ENCODE measurements around the gene PTGER1.

Gene PTGER1

DNA sequence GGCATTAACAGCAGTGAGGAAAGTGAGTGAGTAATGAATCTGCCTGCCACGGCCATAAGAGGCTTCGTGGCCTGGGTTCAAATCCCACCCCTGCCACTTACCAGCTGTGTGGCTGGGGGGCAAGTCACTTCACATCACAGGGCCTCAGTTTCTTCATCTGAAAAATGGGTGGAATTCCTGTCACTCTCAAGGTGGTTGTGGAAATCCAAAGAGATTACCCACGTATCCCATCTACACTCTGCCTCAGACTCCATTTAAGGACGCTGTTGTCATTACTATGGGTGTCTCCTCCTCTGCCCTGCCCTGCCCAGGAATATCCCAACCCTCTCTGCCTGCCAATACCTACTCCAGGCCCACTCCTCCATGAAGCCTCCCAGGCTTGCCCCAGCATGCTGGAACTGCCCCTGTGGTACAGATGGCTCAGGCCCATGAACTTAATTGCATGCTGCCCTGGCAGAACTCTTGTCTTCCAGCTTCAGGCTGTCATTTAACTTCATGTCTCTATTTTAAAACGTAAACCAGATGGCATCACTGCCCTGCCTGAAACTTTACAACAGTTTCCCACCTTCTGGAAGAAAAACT, 17.7 kb upstream of the PTGER1 start:
- no peak overlapping the region for H3K4me3 ChIP-seq (ENCODE audit: low read depth, low read length)
- TF ChIP-seq, protein P1, sequence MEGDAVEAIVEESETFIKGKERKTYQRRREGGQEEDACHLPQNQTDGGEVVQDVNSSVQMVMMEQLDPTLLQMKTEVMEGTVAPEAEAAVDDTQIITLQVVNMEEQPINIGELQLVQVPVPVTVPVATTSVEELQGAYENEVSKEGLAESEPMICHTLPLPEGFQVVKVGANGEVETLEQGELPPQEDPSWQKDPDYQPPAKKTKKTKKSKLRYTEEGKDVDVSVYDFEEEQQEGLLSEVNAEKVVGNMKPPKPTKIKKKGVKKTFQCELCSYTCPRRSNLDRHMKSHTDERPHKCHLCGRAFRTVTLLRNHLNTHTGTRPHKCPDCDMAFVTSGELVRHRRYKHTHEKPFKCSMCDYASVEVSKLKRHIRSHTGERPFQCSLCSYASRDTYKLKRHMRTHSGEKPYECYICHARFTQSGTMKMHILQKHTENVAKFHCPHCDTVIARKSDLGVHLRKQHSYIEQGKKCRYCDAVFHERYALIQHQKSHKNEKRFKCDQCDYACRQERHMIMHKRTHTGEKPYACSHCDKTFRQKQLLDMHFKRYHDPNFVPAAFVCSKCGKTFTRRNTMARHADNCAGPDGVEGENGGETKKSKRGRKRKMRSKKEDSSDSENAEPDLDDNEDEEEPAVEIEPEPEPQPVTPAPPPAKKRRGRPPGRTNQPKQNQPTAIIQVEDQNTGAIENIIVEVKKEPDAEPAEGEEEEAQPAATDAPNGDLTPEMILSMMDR (IDR thresholded peaks at IDR 0.05; ENCODE audit: low read depth, low read length): no peak

- TF ChIP-seq, protein P1 (IDR thresholded peaks at IDR 0.05; ENCODE audit: low read depth, low read length): no peak
- H3K4me3 ChIP-seq (ENCODE audit: low read depth, low read length): no peak overlapping the region
Measured at GRCh38 chr19:14487370-14488125, 12.4 kb upstream of the PTGER1 start.

DNA sequence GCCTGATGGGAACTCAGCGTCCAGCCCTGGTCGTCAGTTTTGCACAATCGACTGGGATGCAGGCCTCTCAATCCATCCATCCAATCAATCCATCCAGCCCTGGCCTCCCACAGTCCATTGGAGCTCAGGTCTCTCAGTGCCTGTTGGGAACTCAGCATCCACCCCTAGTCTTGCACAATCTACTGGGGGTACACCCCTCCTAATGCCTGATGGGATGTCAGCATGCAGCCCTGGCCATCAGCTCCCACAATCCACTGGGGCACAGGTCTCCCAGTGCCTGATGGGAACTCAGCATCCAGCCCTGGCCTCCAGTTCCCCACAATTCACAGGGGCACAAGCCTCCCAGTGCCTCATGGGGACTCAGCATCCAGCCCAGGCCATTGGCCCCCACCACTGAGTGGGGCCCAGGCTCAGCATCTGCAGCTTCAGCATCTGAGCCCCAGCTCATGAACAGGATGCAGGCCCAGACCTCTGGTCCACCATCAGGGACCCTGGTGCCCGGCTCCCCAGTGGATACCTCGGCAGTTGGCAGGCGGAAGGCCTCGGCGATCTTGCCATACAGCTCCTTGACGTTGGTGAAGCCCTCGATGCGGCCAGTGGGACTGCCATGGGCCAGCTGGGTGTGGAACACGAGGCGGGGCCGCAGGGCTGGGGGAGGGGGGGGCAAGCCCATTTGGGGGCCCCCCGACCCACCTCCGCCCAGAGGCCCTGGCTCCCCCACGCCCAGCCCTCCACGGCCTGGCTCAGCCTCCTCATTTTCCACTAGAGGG, 7.2 kb upstream of the PTGER1 start:
- no peak overlapping the region for H3K4me3 ChIP-seq (ENCODE audit: low read depth, low read length)

DNA sequence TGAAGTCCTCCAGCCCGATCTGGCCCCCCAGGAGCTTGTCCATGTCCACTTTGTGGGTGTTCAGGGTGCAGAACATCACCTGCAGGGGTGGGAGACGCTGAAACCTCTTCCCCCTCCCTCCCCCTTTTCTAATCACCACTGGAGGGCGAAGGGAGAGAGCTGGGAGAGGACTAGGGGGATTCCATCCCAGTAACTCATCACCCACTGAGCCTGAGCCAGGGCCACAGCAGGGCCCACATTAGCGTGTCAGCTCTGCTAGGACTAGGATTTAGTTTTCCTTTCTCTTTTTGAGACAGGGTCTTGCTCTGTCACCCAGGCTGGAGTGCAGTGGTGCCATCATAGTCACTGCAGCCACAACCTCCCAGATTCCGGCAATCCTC, 5.5 kb upstream of the PTGER1 start:
- TF ChIP-seq, protein P1 (IDR thresholded peaks at IDR 0.05; ENCODE audit: low read depth, low read length): 0 out of 2 replicates have a peak, but pooled peaks have one; percentile 3
- no peak overlapping the region for H3K4me3 ChIP-seq (ENCODE audit: low read depth, low read length)

More for the DNA sequence above, 7.2 kb upstream of the PTGER1 start:
- TF ChIP-seq, protein P1 (IDR thresholded peaks at IDR 0.05; ENCODE audit: low read depth, low read length): no peak

- no peak overlapping the region for H3K4me3 ChIP-seq (ENCODE audit: low read depth, low read length)
- TF ChIP-seq, protein P1 (IDR thresholded peaks at IDR 0.05; ENCODE audit: low read depth, low read length): peak; percentile 87
Measured at GRCh38 chr19:14479975-14480699, 5.0 kb upstream of the PTGER1 start.

- TF ChIP-seq, protein P1 (IDR thresholded peaks at IDR 0.05; ENCODE audit: low read depth, low read length): no peak
- no peak overlapping the region for H3K4me3 ChIP-seq (ENCODE audit: low read depth, low read length)
Measured at GRCh38 chr19:14479309-14479974, 4.3 kb upstream of the PTGER1 start.

Data from WI38 (cell line).